Measurements from ENCODE around the gene PLA2G5.

- TF ChIP-seq CTCF (IDR thresholded peaks at IDR 0.05) (no peak), POLR2A (IDR thresholded peaks at IDR 0.05) (no peak)
These were observed 36.6 kb upstream of the PLA2G5 start for GRCh38 chr1:20033420-20033819.

All from lower leg skin (tissue), 3 donors.